Neural progenitor cell (in vitro differentiated cells): ENCODE measurements around the gene ZNF521. TPM values are rescaled to one million over a fixed set of nuclear protein-coding genes. Genes with fewer than 3 reads are reported as not detected.
A peak's percentile ranks its signal among the peaks of the same experiment; 100 is the strongest.

Experiments
- DNase-seq: peaks from one replicate; pipeline ENCODE4 v3.0.0-alpha.2; 2016; ENCODE audit warnings: low spot score
- H2AFZ ChIP-seq: fragments of 200-600 bp; sonication (generic); replicated peaks from 2 replicates; pipeline ENCODE4 v1.6.1; 2016; ENCODE audit warnings: antibody characterized with exemption
- H3F3A ChIP-seq: fragments of 200-600 bp; sonication (generic); 2 replicates; pipeline ENCODE4 v1.6.1; 2016; ENCODE audit warnings: antibody characterized with exemption, low read depth
- H3K27ac ChIP-seq: fragments of 200-600 bp; sonication (generic); 2 replicates; pipeline ENCODE4 v1.5.1; 2016; ENCODE audit warnings: mild to moderate bottlenecking
- H3K27me3 ChIP-seq: fragments of 200-600 bp; sonication (generic); 2 replicates; pipeline ENCODE4 v1.6.1; 2016; ENCODE audit warnings: mild to moderate bottlenecking, moderate library complexity
- H3K36me3 ChIP-seq: fragments of 200-600 bp; sonication (generic); 2 replicates; pipeline ENCODE4 v1.5.1; 2016
- H3K4me1 ChIP-seq: fragments of 200-600 bp; sonication (generic); 2 replicates; pipeline ENCODE4 v1.6.1; 2016; ENCODE audit warnings: mixed run types
- H3K4me2 ChIP-seq: fragments of 200-600 bp; sonication (generic); 2 replicates; pipeline ENCODE4 v1.6.1; 2016
- H3K4me3 ChIP-seq: fragments of 200-600 bp; sonication (generic); 2 replicates; pipeline ENCODE4 v1.5.1; 2016
- H3K79me2 ChIP-seq: fragments of 200-600 bp; sonication (generic); 2 replicates; pipeline ENCODE4 v1.6.1; 2016; ENCODE audit warnings: low read depth
- H3K9ac ChIP-seq: fragments of 200-600 bp; sonication (generic); 2 replicates; pipeline ENCODE4 v1.6.1; 2016
- H3K9me3 ChIP-seq: fragments of 200-600 bp; sonication (generic); 2 replicates; pipeline ENCODE4 v1.5.1; 2016; ENCODE audit warnings: low read depth
- H4K20me1 ChIP-seq: fragments of 200-600 bp; sonication (generic); 2 replicates; pipeline ENCODE4 v1.6.1; 2016; ENCODE audit warnings: low read depth
- H3K27ac Mint-ChIP-seq: 3 replicates; pipeline ENCODE4 v1.8.0; 2021; ENCODE audit warnings: mixed read lengths
- H3K27me3 Mint-ChIP-seq: 2 replicates; pipeline ENCODE4 v1.8.0; 2022; ENCODE audit warnings: low read depth, mild to moderate bottlenecking, inconsistent platforms, moderate library complexity, mixed read lengths; ENCODE audit not compliant: insufficient read depth
- H3K36me3 Mint-ChIP-seq: 3 replicates; pipeline ENCODE4 v1.8.0; 2021; ENCODE audit warnings: mixed read lengths
- H3K4me1 Mint-ChIP-seq: 3 replicates; pipeline ENCODE4 v1.8.0; 2021; ENCODE audit warnings: mixed read lengths
- H3K4me3 Mint-ChIP-seq: 3 replicates; pipeline ENCODE4 v1.8.0; 2021; ENCODE audit warnings: mild to moderate bottlenecking, moderate library complexity, mixed read lengths
- H3K9me3 Mint-ChIP-seq: 3 replicates; pipeline ENCODE4 v1.8.0; 2020; ENCODE audit warnings: mixed read lengths
- EZH2 ChIP-seq: fragments of 200-600 bp; sonication (generic); IDR thresholded peaks from 2 replicates; pipeline ENCODE4 v1.6.1; 2017; ENCODE audit warnings: antibody characterized with exemption, mild to moderate bottlenecking, moderate library complexity
- EZH2phosphoT487 ChIP-seq: fragments of 200-600 bp; sonication (generic); IDR thresholded peaks from 2 replicates; pipeline ENCODE4 v1.6.1; 2017; ENCODE audit warnings: antibody characterized with exemption
- total RNA-seq: library from RNA; depleted of rRNA; stranded (reverse); fragments of >200 nt; gene quantifications from 2 replicates; pipeline ENCODE4 v1.2.3, GENCODE V29; 2015; ENCODE audit warnings: low replicate concordance
- TF ChIP-seq, protein P1 (sequence below): fragments of 200-600 bp; sonication (generic); IDR thresholded peaks from 2 replicates; pipeline ENCODE4 v1.5.1; 2017; ENCODE audit warnings: antibody characterized with exemption, mild to moderate bottlenecking

ZNF521 gene
- total RNA-seq, 1 donor from 2014 or later, result 136 TPM

DNA sequence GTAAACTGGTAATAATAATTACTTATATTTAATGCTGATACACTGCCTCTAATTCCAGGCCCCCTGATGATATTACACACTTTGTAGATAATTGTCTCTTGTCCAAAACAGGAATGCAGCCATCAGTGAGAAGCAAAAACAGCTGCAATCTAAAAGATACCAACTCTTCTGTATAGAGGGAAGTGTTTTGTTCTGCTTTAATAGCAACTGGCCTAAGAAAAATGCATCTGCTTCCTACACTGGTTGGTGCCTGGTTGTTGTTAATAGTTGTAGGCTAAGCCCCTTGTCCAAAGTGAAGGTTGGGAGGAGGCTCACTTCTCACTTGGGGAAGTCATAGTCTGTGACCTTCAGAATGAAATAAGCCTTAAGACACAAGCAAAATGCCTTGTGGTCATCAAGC is 332.0 kb downstream of the ZNF521 start:
- Mint-ChIP-seq H3K27ac (no peak overlapping the region), H3K4me3 (no peak overlapping the region), H3K9me3 (peaks cover 13% of the 10 kb centered on the region), H3K36me3 (peaks cover 1% of the 10 kb centered on the region), H3K4me1 (peaks cover 8% of the 10 kb centered on the region), H3K27me3 (peaks cover 2% of the 10 kb centered on the region)
- H3K9ac ChIP-seq, result no peak overlapping the region
- H3K4me2 ChIP-seq, result no peak overlapping the region
- H3K27me3 ChIP-seq, result no peaks in the 10 kb centered on the region
- no peak overlapping the region for H3K27ac ChIP-seq
- H2AFZ ChIP-seq, result no peak overlapping the region
- H3K79me2 ChIP-seq, result no peaks in the 10 kb centered on the region
- H3K36me3 ChIP-seq, result no peaks in the 10 kb centered on the region
- TF ChIP-seq, protein P1, sequence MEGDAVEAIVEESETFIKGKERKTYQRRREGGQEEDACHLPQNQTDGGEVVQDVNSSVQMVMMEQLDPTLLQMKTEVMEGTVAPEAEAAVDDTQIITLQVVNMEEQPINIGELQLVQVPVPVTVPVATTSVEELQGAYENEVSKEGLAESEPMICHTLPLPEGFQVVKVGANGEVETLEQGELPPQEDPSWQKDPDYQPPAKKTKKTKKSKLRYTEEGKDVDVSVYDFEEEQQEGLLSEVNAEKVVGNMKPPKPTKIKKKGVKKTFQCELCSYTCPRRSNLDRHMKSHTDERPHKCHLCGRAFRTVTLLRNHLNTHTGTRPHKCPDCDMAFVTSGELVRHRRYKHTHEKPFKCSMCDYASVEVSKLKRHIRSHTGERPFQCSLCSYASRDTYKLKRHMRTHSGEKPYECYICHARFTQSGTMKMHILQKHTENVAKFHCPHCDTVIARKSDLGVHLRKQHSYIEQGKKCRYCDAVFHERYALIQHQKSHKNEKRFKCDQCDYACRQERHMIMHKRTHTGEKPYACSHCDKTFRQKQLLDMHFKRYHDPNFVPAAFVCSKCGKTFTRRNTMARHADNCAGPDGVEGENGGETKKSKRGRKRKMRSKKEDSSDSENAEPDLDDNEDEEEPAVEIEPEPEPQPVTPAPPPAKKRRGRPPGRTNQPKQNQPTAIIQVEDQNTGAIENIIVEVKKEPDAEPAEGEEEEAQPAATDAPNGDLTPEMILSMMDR, result no peak
- TF ChIP-seq EZH2, result no peak
- TF ChIP-seq EZH2phosphoT487, result no peak
- H3F3A ChIP-seq, result no peaks in the 10 kb centered on the region
- no peak overlapping the region for H3K4me3 ChIP-seq
- H3K4me1 ChIP-seq, result peaks cover 10% of the 10 kb centered on the region
- DNase-seq, result no peak
- peaks cover 6% of the 10 kb centered on the region for H3K9me3 ChIP-seq
- no peaks in the 10 kb centered on the region for H4K20me1 ChIP-seq

DNA sequence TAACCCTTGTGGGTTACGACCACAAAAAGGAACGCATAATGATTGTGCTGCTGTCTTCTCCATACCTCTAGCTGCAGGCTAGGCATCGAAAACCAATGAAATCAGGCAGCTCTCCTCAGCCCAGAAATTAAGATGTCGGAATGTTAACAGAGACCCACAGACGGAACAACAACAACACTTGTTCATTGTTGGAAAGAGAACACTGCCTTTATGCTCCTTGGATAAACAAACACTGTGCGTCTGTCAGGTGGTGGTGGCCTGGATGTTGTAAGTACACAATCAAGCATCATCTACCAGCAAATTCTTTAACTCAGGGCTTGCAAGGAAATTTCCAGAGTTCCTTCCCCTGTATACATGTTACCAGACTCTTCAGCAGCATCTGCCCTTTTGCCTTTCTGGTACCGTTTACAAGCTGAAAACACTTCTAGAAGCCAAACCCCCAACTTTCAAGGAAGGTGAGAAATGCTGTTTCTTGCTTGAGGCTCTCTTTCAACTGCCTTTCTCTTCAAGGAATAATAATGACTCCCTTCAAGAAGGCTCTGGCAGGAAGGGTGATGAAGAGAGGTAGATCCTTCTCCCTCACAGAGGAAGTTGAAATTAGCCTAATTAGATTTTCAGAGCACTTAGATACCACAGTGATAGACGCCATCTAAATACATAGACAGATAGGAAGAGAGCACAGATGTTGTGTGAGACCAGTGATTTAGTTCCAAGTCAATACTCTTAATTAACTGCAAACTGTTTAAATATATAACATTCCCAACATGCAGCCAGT is 332.7 kb downstream of the ZNF521 start:
- peaks cover 8% of the 10 kb centered on the region for H3K4me1 Mint-ChIP-seq
- peaks cover 6% of the 10 kb centered on the region for H3K9me3 ChIP-seq
- peaks cover 1% of the 10 kb centered on the region for H3K36me3 Mint-ChIP-seq
- H3F3A ChIP-seq, result no peaks in the 10 kb centered on the region
- H3K4me2 ChIP-seq, result no peak overlapping the region
- no peak overlapping the region for H3K4me3 ChIP-seq
- no peak for DNase-seq
- TF ChIP-seq, protein P1, result no peak
- no peak for TF ChIP-seq EZH2phosphoT487
- TF ChIP-seq EZH2, result no peak
- no peak overlapping the region for H3K9ac ChIP-seq
- peaks cover 11% of the 10 kb centered on the region for H3K9me3 Mint-ChIP-seq
- H3K27ac Mint-ChIP-seq, result peak overlapping the region; percentile 24
- no peak overlapping the region for H3K27ac ChIP-seq
- no peaks in the 10 kb centered on the region for H3K27me3 ChIP-seq
- H4K20me1 ChIP-seq, result no peaks in the 10 kb centered on the region
- peaks cover 10% of the 10 kb centered on the region for H3K4me1 ChIP-seq
- no peaks in the 10 kb centered on the region for H3K79me2 ChIP-seq
- H3K27me3 Mint-ChIP-seq, result peaks cover 2% of the 10 kb centered on the region
- no peaks in the 10 kb centered on the region for H3K36me3 ChIP-seq
- peak overlapping the region; percentile 61 for H2AFZ ChIP-seq
- no peak overlapping the region for H3K4me3 Mint-ChIP-seq

DNA sequence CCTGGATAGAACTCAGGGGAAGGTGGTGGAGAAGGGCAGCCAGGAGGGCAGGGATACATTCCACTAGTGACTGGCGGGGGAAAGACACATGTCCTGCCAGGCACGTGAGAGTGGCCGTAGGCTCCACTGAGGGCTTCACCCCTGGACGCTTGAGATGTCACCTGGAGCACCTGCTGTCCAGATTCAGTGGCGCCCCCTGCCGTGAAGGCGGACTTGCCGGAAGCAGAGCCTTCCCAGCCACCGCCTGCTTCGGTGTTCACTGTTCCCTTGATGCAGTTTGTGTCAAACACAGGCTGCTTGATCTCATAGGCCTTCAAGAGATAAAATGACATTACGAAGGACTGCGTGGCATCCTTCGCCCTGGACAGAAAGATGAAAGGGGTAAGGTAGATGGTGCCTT is 335.3 kb downstream of the ZNF521 start:
- no peak overlapping the region for H2AFZ ChIP-seq
- peaks cover 11% of the 10 kb centered on the region for H3K9me3 Mint-ChIP-seq
- H3K36me3 Mint-ChIP-seq, result no peaks in the 10 kb centered on the region
- H3K27me3 ChIP-seq, result no peaks in the 10 kb centered on the region
- H3K9ac ChIP-seq, result no peak overlapping the region
- no peak overlapping the region for H3K27ac Mint-ChIP-seq
- H3F3A ChIP-seq, result no peaks in the 10 kb centered on the region
- H3K36me3 ChIP-seq, result no peaks in the 10 kb centered on the region
- no peak overlapping the region for H3K27ac ChIP-seq
- TF ChIP-seq EZH2 (no peak), EZH2phosphoT487 (no peak)
- TF ChIP-seq, protein P1, result no peak
- peaks cover 10% of the 10 kb centered on the region for H3K4me1 ChIP-seq
- no peak overlapping the region for H3K4me3 ChIP-seq
- H3K4me3 Mint-ChIP-seq, result no peak overlapping the region
- DNase-seq, result no peak
- H4K20me1 ChIP-seq, result no peaks in the 10 kb centered on the region
- H3K79me2 ChIP-seq, result no peaks in the 10 kb centered on the region
- no peak overlapping the region for H3K4me2 ChIP-seq
- H3K9me3 ChIP-seq, result peaks cover 5% of the 10 kb centered on the region
- peaks cover 10% of the 10 kb centered on the region for H3K4me1 Mint-ChIP-seq
- peaks cover 2% of the 10 kb centered on the region for H3K27me3 Mint-ChIP-seq
